Epithelial cell of esophagus (primary cell): ENCODE data around the gene RBM5.

ENCODE experiments used
- DNase-seq: peaks from one replicate; pipeline ENCODE4 v3.0.0; 2010; ENCODE audit warnings: low read depth
- H3K4me3 ChIP-seq: 2 replicates; pipeline ENCODE4 v1.5.1; 2011; ENCODE audit warnings: mild to moderate bottlenecking, low read length, control low read depth
- CTCF ChIP-seq: IDR thresholded peaks from 2 replicates; pipeline ENCODE4 v1.5.1; 2011; ENCODE audit warnings: low read depth, mild to moderate bottlenecking, low read length, control low read depth, inconsistent platforms; ENCODE audit not compliant: insufficient read depth; ENCODE audit errors: missing control alignments

RBM5 gene

GRCh38 chr3:50102558-50102957 lies 13.8 kb downstream of the RBM5 start:
- no peak overlapping the region for H3K4me3 ChIP-seq
- no peak for TF ChIP-seq CTCF
- DNase-seq: no peak

- TF ChIP-seq CTCF: no peak
- no peak for DNase-seq
Observed at GRCh38 chr3:50111757-50112156, 23.0 kb downstream of the RBM5 start.

DNA sequence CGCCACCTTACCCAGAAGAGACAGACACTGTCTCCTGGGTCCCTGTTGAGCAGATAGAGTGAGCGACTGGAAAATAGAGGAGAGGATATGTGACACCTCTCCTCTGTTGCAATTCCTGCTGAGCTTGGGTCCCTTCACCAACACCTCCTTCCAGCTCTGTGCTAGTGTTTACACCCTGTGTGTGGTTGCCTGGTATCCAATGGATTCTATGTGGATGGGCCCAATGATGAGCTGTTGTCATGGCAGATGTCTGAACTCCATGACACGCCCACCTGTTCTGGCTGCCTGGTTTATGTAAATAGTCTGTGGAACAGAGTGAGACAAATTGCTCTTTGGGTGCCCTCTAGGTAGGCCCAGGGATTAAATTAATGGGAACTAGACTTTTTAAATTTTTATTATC lies 23.7 kb downstream of the RBM5 start:
- H3K4me3 ChIP-seq: no peak overlapping the region
- DNase-seq: no peak
- no peak for TF ChIP-seq CTCF

More at GRCh38 chr3:50111757-50112156, 23.0 kb downstream of the RBM5 start:
- H3K4me3 ChIP-seq: no peak overlapping the region

DNA sequence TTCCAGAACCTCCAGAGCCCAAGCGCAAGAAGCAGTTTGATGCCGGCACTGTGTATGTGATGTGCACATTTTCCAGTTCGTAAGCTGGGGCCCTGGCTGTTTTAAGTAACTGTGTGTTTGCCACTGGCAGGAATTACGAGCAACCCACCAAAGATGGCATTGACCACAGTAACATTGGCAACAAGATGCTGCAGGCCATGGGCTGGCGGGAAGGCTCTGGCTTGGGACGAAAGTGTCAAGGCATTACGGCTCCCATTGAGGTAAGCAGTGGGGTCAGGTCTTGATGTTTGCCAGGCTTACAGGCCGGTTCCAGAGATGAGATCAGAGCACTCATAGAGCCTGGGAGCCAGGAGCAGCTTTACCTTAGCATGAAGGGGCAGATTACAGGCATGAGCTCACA lies 28.4 kb downstream of the RBM5 start:
- no peak overlapping the region for H3K4me3 ChIP-seq
- DNase-seq: no peak
- TF ChIP-seq CTCF: no peak

GRCh38 chr3:50118237-50118636 lies 29.5 kb downstream of the RBM5 start:
- TF ChIP-seq CTCF: no peak
- H3K4me3 ChIP-seq: no peak overlapping the region
- no peak for DNase-seq

GRCh38 chr3:50119786-50120185 lies 31.1 kb downstream of the RBM5 start:
- H3K4me3 ChIP-seq: no peak overlapping the region
- DNase-seq: no peak
- no peak for TF ChIP-seq CTCF

GRCh38 chr3:50120364-50121071 lies 31.8 kb downstream of the RBM5 start:
- TF ChIP-seq CTCF: no peak
- H3K4me3 ChIP-seq: no peak overlapping the region
- DNase-seq: no peak
